NOMO-1 treated with dmso at 0.1 percent for 144 hours (cell line): ENCODE measurements around the gene TAS1R3.

Source experiments
- DNase-seq: peaks from one replicate; lab custom pipeline; 2025; ENCODE audit not compliant: unreplicated experiment; lab: John Stamatoyannopoulos, UW

Gene TAS1R3

DNA sequence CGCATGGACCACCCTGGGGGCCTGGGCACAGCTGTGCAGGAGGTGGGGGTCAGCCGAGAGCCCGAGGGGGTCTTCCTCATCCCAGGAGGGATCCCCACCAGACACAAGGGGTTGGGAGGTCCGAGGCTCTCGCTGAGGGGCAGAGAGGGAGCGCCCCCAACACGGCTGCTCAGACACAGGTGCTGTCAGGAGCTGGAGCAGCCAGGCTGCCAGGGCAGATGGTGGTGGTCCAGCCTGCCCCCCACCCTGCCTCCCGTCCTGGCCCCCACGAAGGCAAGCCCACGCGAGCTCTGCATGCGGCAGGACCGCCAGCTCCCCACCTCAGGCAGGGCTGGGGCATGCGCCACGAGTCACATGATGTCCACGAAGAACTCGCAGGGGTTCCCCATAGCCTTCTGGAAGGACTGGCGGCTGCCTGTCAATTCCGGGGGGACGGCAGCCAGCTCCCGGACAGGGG lies 4.7 kb downstream of the TAS1R3 start:
- DNase-seq, result no peak

DNA sequence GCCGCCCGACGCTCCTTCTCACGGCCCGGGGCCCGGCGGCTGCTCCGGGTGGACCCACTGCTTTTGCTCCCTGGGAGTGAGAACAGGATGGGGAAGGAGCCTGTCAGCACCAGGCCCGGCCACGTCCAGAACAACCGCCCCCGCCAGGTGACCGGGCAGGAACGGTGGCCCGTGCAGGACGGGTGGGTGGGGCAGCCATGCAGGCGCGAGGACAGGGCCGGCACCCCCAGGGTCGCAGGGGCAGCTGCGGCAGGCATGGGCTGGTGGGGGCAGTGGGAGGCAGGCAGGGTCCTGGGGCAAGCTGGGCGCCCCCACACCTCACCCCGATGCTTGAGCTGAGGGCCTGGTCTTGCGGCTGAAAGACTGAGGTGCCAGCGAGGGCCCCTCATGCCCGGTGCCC lies 5.4 kb downstream of the TAS1R3 start:
- DNase-seq, result no peak

DNA sequence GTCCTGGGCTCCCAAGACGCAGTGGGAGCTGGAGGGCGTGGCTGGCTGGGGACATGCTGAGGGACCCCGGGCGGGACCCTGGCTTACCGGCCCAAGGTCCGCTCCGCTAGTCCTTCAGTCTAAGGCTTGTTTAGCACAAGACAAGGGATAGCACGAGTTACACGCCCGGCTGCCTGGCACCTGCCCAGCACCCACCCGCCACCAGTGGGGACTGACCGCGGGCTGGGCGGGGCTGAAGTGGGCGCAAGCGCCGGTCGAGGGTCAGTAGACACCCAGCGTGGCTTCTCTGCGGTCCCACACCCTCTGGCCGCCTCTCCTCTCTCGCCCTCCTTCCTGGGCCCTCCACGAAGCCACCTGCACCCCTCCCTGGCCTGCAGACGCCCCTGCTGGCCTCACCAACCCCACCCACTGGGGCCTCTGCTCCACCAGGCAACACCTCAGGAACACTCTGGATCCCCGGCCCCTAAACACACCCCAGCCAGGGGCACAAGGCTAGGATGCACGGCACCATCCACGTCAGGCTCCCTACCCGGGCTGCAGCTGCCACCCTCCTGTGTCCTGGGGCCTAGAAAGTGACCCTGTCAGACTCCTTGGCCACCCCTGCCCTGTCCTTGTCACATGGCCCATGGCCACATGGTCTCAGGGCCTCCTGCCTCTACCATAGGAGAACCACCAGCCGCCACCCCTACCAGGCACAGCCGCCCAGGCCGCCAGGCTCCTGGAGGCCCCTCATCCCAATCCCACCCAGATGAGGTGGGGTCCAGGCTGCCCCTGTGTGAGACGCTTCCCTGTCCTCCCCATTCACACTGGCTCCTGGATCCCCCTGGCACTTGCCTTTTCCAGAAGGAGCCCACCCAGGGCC lies 6.1 kb downstream of the TAS1R3 start:
- DNase-seq, result no peak

DNA sequence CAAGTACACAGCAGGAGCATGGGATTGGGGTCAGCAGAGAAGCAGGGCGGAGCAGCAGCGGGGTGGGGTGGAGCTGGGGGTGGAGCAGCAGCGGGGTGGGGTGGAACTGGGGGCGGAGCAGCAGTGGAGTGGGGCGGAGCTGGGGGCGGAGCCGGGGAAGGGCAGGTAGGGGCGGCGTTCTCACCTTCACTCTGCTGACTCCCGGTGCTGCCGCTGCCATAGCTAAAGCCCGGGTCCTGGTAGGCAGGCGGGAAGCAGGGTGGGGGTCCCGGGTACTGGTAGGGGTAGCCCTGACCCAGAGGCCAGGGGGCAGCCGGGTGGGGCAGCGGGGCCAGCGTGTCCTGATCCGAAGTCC lies 6.7 kb downstream of the TAS1R3 start:
- DNase-seq, result no peak

DNA sequence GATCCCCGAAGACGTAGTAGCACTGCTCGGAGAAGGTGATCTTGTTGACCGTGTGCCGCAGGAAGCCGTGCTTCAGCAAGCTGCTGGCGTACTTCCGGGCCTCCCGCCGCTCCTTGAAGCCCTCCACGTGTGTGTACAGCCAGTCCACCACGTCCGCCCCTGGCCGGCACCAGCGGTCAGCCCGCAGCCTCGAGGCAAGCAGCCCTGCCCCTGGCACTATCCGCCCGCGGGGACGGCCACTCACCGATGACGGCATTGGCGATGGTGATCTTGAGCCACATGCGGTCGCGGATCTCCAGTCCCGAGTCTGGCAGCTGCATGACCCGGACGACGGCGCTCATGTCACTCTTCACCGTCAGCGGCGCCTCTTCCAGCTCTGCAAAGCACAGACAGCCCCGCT lies 7.2 kb downstream of the TAS1R3 start:
- DNase-seq, result no peak

DNA sequence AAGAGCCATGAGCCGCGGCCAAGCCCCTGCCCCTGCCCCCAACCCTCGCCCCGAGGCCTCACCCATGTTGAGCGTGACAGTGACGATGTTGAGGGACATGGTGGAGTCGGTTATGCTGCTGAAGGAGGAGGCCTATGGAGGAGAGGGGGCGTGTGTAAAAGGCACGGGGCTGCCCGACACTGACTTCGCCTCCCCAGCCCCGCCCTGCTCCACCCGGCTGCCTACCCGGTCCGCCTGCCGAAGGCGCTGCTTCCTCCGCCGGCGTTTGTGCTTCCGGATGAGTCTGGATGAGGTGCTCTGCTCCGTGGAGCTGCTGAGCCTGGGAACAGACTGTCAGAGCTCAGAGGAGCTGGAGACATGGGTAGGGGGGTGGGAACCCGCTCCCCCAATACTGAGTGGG lies 9.1 kb downstream of the TAS1R3 start:
- DNase-seq, result no peak

DNA sequence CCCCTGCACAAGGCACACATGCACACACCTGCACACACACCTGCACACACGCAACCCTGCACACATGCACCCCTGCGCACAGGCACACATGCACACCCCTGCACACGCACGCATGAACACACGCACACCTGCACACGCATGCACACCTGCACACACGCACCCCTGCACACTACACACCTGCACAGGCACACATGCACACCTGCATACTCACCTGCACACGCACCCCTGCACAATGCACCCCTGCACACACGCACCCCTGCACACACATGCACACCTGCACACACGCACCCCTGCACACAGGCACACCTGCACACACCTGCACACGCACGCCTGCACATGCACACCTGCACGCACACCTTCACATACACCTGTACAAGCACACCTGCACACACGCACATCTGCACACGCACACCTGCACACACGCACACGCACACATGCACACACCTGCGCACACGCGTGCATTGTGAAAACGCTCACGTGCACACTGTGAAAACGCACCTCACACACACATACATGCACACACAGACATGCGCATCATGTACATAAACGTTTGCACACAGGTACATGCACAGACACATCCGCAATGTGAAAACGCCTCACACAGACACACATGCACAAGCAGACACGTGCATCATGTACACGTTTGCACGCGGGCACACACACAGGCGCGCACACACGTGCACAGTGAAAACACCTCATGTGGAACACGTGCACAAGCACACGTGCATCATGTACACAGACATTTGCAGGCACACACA lies 9.9 kb downstream of the TAS1R3 start:
- DNase-seq, result no peak

DNA sequence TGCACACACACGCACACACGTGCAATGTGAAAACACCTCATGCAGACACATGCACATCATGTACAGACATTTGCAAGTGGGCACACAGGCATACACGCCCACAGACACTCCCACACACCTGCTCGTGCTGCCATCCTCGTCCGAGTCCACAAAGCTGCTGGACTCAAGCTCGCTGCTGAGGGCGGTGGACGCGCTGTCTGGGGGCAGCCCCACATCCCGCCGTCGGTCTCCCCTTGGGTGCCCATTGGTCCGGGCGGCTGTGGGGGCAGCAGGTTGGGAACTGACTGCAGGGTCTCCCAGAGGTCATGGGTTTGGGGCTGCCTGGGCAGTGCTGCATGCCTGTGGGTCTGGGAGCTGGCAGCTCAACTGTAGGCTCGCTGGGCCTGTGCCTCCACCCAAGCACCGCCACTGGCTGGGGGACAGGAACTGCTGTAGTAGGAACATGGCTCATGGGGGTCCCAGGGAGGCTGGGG lies 10.5 kb downstream of the TAS1R3 start:
- DNase-seq, result no peak

DNA sequence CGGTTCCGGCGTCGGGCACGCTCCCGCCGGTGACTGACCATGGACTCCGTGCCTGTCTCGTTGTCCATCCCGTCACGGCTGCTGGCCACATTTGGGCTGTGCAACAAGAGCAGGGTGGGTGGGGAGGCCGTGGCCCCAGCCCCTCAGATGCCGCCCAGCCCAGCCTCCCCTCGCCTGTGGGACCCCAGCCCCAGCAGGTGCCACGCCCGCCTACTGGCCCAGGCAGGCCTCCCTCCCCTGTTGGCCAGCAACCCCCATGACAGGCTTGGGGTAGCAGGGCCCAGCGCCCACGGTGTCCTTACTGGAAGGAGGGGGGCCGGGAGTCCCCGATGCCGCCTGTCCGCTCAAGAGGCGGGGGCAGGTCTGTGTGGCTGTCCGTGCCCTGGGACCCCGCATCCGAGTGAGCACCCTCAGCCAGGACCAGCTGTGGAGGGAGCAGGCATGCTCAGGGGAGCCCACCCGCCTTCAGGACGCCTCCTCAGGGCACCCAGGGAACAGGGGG lies 11.0 kb downstream of the TAS1R3 start:
- DNase-seq, result no peak

DNA sequence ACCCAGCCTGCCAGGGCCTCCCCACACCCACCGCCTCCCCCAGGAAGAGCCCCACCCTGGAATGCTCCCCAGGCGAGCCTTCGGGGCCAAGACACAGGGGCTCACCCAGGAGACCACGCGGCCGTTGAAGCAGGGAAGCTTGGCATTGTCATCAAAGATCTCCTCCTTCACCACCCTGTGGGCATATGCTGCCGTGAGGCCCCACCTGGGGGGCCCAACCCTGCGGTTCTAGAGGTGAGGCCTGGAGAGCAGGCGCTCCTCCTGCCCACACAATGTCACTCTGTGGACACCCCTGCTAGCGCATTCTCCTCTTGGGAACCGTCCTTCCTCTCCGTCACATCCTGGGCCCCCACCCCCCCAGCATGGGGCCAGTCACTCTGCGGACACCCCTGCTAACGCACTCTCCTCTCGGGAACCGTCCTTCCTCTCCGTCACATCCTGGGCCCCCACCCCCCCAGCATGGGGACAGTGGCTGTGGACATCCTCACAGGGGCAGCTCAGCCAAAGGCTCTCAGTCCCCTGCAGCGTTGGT lies 11.6 kb downstream of the TAS1R3 start:
- no peak for DNase-seq

DNA sequence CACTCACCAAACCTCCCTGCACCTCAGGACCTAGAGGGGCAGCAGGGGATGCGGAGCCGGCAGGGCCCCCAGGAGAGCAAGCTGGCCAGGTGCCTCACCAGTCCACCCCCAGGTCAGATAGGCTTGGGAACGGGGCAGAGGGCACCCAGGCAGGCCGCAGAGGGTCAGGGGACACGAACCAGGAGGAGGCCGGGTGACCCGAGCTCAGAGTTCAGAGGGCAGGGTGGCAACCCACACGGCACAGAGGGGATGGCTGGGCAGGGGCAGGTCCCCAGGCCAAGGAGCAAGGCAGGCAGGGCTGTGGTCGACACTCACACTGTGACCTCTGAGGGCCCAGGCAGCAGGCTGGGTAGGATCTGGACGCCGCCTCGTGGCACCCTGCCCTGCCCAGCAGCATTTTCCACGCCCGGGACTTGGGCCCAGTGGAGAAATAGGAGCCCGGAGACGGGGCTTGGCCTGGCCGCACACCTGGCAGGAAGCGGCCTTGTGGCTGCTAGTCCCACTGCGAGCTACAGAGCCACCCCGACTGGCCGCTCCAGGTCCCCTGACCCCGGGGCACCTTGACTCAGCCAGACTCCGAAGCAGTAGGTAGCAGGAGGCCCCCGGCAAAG lies 12.8 kb downstream of the TAS1R3 start:
- DNase-seq, result no peak

DNA sequence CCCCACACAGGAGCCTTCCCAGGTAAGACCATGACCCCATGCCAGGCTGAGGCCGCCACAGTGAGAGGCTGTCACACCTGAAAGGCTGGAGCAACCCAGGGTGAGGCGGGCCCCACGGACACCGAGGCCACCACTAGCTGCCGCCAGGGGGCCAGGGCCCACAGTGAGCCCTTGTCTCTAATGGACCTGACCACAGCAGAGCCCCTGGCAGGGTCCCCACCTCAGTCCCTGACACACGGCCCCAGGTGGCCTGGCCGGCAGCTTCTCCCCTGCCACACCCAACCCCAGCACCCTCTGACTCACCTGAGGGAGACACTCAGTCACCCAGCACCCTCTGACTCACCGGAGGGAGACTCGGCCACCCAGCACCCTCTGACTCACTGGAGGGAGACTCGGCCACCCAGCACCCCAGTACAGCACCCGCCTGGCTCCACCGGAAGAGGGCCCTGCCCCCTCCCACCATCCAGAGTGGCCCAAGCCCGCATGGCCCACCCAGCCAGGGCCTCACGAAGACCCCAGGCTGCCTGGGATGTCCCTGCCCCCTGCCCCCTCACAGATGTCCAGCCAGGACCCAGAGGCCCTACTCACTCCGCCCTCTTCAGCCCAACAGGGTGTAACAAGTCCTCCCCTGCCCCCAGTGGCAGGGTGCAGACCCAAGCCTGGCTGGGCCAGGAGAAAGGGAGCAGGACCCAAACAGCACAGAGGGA lies 13.7 kb downstream of the TAS1R3 start:
- DNase-seq, result no peak

DNA sequence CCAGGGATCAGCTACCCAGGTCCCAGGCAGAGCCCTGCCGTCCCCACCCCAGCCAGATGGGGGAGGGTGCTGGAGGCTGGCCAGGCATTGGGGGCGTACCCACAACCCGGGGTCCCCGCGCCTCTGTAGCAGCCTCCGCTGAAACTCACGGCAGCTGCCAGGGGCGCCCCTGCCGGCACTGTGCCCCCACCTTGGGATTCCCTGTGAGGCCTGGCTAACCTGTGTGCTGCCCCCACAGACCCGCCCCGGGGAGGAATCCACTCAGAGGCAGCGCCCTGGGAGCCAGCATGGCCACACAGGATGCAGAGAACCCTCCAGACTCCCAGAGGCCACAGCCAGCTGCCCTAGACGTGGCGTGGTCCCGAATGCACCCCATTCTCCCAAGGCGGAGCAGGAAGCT lies 14.3 kb downstream of the TAS1R3 start:
- no peak for DNase-seq

DNA sequence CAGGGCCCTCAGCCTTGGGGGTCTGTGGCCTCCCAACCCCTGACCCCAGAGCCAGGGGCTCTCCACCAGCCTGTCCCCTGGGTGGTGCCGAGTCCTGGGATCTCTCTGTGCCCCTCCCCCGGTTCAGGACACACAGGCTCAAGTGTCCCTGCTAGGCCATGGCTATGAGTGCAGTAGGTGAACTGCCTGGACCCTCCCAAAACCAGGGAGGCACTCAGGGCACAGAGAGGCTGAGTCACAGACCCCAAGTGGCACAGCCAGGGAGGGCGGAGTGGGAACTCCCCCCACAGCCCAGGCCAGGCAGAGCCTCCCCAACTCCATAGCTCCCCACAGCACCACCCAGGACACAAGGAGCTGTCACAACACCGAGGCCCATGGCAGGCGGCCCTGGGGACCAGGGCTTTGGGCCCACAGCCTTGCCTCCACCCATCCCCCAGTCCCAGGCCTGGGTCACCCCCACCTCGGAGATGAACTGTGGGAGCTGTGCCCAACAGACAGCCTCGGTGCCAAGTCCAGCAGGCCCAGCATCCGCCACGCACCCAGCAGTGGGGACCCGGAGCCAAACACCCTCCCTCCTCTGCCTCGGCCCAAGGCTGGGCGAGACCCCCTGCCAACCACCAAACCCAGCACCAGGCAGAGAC lies 14.9 kb downstream of the TAS1R3 start:
- DNase-seq, result no peak

DNA sequence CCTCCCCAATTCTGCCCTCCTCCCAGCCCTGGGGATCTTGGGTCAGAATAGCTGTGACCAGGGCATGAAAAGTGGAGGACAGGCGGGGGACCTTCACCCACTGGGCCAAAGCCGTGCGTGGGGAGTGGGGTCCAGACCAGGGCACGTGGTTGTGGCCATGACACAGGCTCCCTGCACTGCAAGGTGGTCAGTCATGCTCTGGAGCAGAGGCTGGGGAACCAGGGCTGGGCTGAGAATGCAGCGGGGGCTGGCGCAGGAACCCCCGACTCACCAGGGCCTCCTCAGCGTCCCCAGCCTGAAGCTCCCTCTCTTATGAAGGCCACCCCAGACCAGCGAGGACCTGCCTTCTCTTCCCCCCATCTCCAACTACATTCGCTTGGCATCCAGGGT lies 15.4 kb downstream of the TAS1R3 start:
- DNase-seq, result no peak

DNA sequence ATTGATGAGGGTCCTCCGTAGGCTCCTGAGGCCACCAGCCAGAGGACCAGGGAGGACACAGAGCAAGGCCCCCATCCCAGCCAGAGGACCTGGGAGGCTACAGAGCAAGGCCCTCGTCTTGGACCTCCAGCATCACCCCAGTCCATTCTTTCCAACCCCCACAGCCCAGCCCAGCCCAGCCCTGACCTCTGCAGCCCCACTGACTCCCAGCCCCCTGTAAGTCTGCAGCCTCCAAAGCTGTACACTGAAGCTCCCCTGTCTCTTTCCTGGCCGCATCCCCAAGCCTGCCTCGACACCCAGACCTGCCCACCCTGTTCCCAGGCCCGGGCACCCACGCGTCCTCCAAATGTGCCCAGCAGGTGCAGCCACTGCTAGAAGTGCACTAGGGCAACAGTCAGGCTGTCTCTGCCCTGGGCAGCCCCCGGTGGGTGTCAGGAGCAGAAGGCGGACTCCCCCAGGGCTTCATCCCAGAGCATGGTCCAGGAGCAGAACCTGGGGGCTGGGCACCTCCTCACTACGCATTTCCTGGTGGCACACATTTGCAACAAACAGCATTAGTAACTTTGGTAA lies 16.0 kb downstream of the TAS1R3 start:
- no peak for DNase-seq

DNA sequence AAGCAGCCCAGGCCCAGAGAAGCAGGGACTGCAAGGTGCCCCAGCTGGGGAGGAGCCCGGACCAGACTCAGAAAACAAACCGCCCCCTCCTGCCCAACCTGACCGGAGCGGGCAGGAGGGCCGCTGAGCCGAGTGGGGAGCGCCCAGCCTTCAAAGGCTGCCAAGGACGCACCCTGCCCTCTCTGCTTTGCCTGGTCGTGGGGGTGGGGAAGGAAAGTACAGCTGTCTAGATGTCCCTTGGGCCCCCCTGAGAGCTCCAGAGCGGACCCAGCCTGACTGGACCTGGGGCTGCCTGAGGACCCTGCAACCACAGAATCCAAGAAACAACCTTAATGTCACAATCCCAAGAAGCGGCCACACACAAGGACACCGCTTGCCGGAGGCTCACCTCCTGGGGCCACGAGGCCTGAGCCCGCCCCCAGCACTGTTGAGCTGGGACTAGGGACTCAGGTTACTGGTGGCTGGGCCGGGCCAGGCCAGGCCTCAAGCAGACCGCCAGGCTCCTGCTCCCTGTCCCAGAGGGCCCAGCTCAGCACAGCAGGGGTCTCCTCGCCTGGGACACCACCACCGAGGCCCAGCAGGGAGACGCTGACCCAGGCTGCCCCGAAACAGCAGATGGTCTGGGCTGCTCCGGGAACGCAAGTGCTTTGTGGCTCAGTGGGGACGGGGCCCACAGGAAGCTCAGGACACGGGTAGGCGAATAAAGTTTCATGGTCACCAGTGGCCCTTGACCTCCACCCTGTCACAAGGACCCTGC lies 16.8 kb downstream of the TAS1R3 start:
- no peak for DNase-seq

DNA sequence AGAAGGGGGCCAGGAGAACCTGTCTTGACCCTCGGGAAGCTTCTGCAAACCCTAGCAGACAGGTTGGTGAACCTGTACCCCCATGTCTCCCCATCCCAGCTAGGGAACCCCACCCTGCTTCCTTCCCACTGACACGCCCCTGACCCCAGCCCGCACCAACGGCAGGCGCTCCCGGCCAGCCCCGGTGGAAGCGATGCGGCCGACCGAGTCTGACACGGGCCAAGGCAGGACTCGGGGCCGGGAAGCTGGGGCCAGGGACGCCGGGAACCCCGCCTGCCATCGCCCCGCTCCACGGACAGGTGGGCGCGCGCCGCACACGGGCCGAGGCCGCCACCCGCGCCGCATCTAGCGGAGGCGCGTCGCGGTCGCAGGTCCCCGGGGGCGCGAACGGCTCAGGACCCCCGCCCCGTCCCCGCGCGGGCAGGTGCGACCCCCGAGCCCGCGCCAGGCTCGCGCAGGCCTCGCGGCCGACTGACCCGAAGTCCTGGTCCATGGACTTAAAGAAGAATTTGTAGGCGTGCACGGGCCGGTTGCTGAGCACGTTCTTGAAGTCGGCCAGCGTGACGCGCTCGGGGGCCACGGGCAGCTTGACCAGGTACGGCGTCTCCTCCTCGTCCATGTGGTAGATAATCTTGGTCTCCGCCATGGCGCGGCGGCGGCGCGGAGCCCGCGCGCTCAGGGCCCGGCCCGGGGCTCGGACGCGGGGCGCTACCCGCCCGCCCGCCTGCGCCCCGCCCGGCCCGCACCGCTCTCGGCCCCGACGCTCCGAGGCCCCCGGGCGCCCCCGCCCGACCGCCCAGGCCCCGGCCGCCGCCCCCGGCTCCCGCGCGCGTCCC lies 17.6 kb downstream of the TAS1R3 start:
- no peak for DNase-seq
